Measurements from ENCODE around the gene PJVK.

GRCh38 chr2:178429336-178429735, 21.8 kb upstream of the PJVK start:
- TF ChIP-seq POLR2A (IDR thresholded peaks at IDR 0.05; ENCODE audit: borderline replicate concordance, extremely low read depth, insufficient read depth, insufficient read length) (no peak), CTCF (IDR thresholded peaks at IDR 0.05 in 2 of 3, conservative IDR thresholded peaks at IDR 0.05 in 1 of 3; ENCODE audit: borderline replicate concordance in 1 of 3, insufficient read depth in 1 of 3, low read depth in 2 of 3, low read length in 2 of 3) (no peak), EZH2 (IDR thresholded peaks at IDR 0.05) (no peak), RAD21 (IDR thresholded peaks at IDR 0.05; ENCODE audit: low read depth) (no peak), EZH2phosphoT487 (IDR thresholded peaks at IDR 0.05; ENCODE audit: borderline replicate concordance) (no peak), SIN3A (IDR thresholded peaks at IDR 0.05; ENCODE audit: low read depth) (no peak), SP1 (IDR thresholded peaks at IDR 0.05; ENCODE audit: low read depth) (no peak), YY1 (IDR thresholded peaks at IDR 0.05; ENCODE audit: extremely low read depth, insufficient replicate concordance, low read depth, low read length) (no peak), CEBPB (IDR thresholded peaks at IDR 0.05; ENCODE audit: low read depth) (no peak), JUND (IDR thresholded peaks at IDR 0.05) (no peak), POLR2AphosphoS5 (IDR thresholded peaks at IDR 0.05; ENCODE audit: low read depth, low read length) (no peak), REST (IDR thresholded peaks at IDR 0.05; ENCODE audit: low read depth) (no peak)
